Measurements from ENCODE around the gene CRYL1. TPM values are rescaled to one million over a fixed set of nuclear protein-coding genes. Genes with fewer than 3 reads are reported as not detected.

CRYL1 gene
- total RNA-seq, 1 experiment from 2014 or later: 13.4 TPM

- ChIA-PET POLR2A (no interaction called here), CTCF (no interaction called here)
- H3K4me1 ChIP-seq (ENCODE audit: control insufficient read depth, insufficient read depth, low read length): no peaks in the 10 kb centered on the region
- H3K4me3 ChIP-seq (ENCODE audit: low read depth in 2 of 2, low read length in 2 of 2): no peak overlapping the region
- ATAC-seq (no peak), DNase-seq (ENCODE audit: low read depth, low spot score) (no peak)
- intact Hi-C loops (cut with micrococcal nuclease; ENCODE audit: unreplicated experiment) (no loop called here), in situ Hi-C loops (cut with HindIII; ENCODE audit: low pct_unique_long_range_greater_than_20kb, low sequenced_read_pairs) (no loop called here)
- H3K9me3 ChIP-seq (ENCODE audit: control insufficient read depth, insufficient read depth, low read depth, low read length): no peaks in the 10 kb centered on the region
- TF ChIP-seq SIN3A (IDR thresholded peaks at IDR 0.05; ENCODE audit: borderline replicate concordance, insufficient read depth, low read depth, low read length) (no peak), CTCF (IDR thresholded peaks at IDR 0.05) (no peak), TCF7L2 (IDR thresholded peaks at IDR 0.05; ENCODE audit: low read depth, low read length) (no peak), POLR2AphosphoS5 (IDR thresholded peaks at IDR 0.05; ENCODE audit: low read depth, low read length) (no peak), REST (IDR thresholded peaks at IDR 0.05; ENCODE audit: insufficient read depth in 1 of 2, low read depth in 2 of 2, low read length in 1 of 2) (no peak)
- no peaks in the 10 kb centered on the region for H3K36me3 ChIP-seq (ENCODE audit: control insufficient read depth, insufficient read depth, low read length)
- no peaks in the 10 kb centered on the region for H3K27me3 ChIP-seq (ENCODE audit: control insufficient read depth, insufficient read depth, low read length)
- BruUV-seq (replicated peaks): no TSS peak
- no peak overlapping the region for H3K27ac ChIP-seq (ENCODE audit: low read length)
Measured at GRCh38 chr13:20371825-20372224, 153.8 kb downstream of the CRYL1 start.

GRCh38 chr13:20370815-20371421, 154.7 kb downstream of the CRYL1 start:
- no peaks in the 10 kb centered on the region for H3K4me1 ChIP-seq (ENCODE audit: control insufficient read depth, insufficient read depth, low read length)
- H3K36me3 ChIP-seq (ENCODE audit: control insufficient read depth, insufficient read depth, low read length): no peaks in the 10 kb centered on the region
- H3K4me3 ChIP-seq (ENCODE audit: low read depth in 2 of 2, low read length in 2 of 2): no peak overlapping the region
- no peak for DNase-seq (ENCODE audit: low read depth, low spot score)
- POLR2A ChIA-PET: no interaction called here
- intact Hi-C loops (cut with micrococcal nuclease; ENCODE audit: unreplicated experiment) (no loop called here), in situ Hi-C loops (cut with HindIII; ENCODE audit: low pct_unique_long_range_greater_than_20kb, low sequenced_read_pairs) (no loop called here)
- no peaks in the 10 kb centered on the region for H3K9me3 ChIP-seq (ENCODE audit: control insufficient read depth, insufficient read depth, low read depth, low read length)
- no peak for ATAC-seq
- TF ChIP-seq CTCF (IDR thresholded peaks at IDR 0.05): no peak
- TF ChIP-seq POLR2AphosphoS5 (IDR thresholded peaks at IDR 0.05; ENCODE audit: low read depth, low read length): no peak
- TF ChIP-seq SIN3A (IDR thresholded peaks at IDR 0.05; ENCODE audit: borderline replicate concordance, insufficient read depth, low read depth, low read length): no peak
- TF ChIP-seq REST (IDR thresholded peaks at IDR 0.05; ENCODE audit: insufficient read depth in 1 of 2, low read depth in 2 of 2, low read length in 1 of 2): no peak
- no peak for TF ChIP-seq TCF7L2 (IDR thresholded peaks at IDR 0.05; ENCODE audit: low read depth, low read length)
- no peaks in the 10 kb centered on the region for H3K27me3 ChIP-seq (ENCODE audit: control insufficient read depth, insufficient read depth, low read length)
- CTCF ChIA-PET: no interaction called here
- no peak overlapping the region for H3K27ac ChIP-seq (ENCODE audit: low read length)
- no TSS peak for BruUV-seq (replicated peaks)

All from Panc1 (cell line).